HFFc6 (cell line): ENCODE measurements around the gene RUSC1. TPM values are rescaled to one million over a fixed set of nuclear protein-coding genes. Genes with fewer than 3 reads are reported as not detected.

Source experiments
- DNase-seq: peaks from one replicate; pipeline ENCODE4 v3.0.0-alpha.2; 2018
- H3K27ac Mint-ChIP-seq: 2 replicates; pipeline ENCODE4 v1.8.0; 2020; ENCODE audit warnings: mild to moderate bottlenecking, mixed read lengths
- H3K27me3 Mint-ChIP-seq: 2 replicates; pipeline ENCODE4 v1.8.0; 2021; ENCODE audit warnings: mild to moderate bottlenecking, moderate library complexity, mixed read lengths; ENCODE audit not compliant: insufficient read depth
- H3K36me3 Mint-ChIP-seq: 2 replicates; pipeline ENCODE4 v1.8.0; 2021; ENCODE audit warnings: low read depth, mixed read lengths
- H3K4me1 Mint-ChIP-seq: 2 replicates; pipeline ENCODE4 v1.8.0; 2020; ENCODE audit warnings: low read depth, mixed read lengths
- H3K4me3 Mint-ChIP-seq: 2 replicates; pipeline ENCODE4 v1.8.0; 2020; ENCODE audit warnings: mild to moderate bottlenecking, moderate library complexity, mixed read lengths
- H3K9me3 Mint-ChIP-seq: 2 replicates; pipeline ENCODE4 v1.8.0; 2020; ENCODE audit warnings: mild to moderate bottlenecking, mixed read lengths
- CTCF ChIP-seq: fragments of 200-600 bp; sonication (generic); IDR thresholded peaks from 2 replicates; pipeline ENCODE4 v1.5.0; 2021; ENCODE audit warnings: antibody characterized with exemption, mild to moderate bottlenecking
- total RNA-seq, 6 experiments: library from RNA; stranded (reverse); fragmentation: NEBNext Ultra II Directional; extraction: Animal tissue kit (Norgen Biotek cat#: 25700); gene quantifications; 2 replicates in 1 of 6; 3 replicates in 5 of 6; pipeline ENCODE4 v1.2.3, GENCODE V29; 2021

The RUSC1 gene
- total RNA-seq, 6 experiments from 2014 or later, result 26.6 to 36.0 (median 32.9) TPM

DNA sequence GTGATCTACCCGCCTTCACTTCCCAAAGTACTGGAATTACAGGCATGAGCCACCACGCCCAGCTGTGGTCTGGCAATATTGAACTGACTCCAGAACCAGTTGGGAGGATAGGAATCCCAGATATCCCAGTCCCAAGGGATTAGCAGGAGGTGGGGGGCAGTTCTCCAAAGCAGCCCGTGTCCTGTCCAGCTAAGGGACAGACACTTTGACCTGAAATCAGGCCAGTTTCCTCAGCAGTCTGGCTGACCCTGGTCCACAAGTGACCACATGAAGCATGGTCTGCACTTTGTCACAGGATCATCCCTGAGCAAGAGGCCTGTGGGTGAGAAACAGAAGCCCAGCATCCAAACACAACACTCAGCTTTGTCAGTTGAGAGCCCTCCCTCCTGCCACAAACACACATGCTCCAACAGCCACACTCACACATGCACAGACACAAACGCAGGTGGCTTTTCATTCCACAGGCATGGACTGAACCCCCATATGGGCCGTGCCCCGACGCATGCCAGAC, 14.8 kb upstream of the RUSC1 start:
- Mint-ChIP-seq H3K27me3 (peaks cover 10% of the 10 kb centered on the region), H3K9me3 (no peaks in the 10 kb centered on the region), H3K27ac (no peak overlapping the region), H3K4me3 (no peak overlapping the region), H3K4me1 (peaks cover 24% of the 10 kb centered on the region), H3K36me3 (no peaks in the 10 kb centered on the region)
- no peak for DNase-seq
- TF ChIP-seq CTCF, result no peak

DNA sequence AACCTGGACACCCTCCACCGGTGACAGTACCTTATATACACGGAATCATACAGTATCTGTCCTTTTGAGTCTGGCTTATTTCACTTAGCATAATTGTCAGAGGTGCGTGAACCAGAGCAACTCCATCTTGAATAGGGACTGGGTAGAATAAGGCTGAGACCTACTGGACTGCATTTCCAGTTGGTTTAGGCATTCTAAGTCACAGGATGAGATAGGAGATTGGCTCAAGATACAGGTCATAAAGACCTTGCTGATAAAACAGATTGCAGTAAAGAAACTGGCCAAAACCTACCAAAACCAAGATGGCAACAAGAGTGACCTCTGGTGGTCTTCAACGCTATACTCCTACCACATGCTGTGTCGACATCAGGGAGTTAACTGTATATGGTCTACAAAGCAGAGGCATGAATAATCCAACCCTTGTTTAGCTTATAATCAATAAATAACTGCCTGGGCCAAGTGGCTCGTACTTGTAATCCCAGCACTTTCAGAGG, 13.4 kb upstream of the RUSC1 start:
- Mint-ChIP-seq H3K4me1 (peaks cover 24% of the 10 kb centered on the region), H3K9me3 (no peaks in the 10 kb centered on the region), H3K27ac (peak overlapping the region; percentile 59; the same call in 1 of the 2 replicates), H3K36me3 (0 out of 2 replicates have a peak, but pooled peaks cover 4% of the 10 kb centered on the region), H3K4me3 (no peak overlapping the region), H3K27me3 (peaks cover 10% of the 10 kb centered on the region)
- peak; percentile 68; the same call in 1 of the 2 replicates for TF ChIP-seq CTCF
- peak; percentile 42 for DNase-seq

- Mint-ChIP-seq H3K4me1 (peaks cover 31% of the 10 kb centered on the region), H3K27ac (peak within 1 kb of the TSS; percentile 95)
These were observed 11.9 kb upstream of the RUSC1 start, which contains the start of gene FDPS for GRCh38 chr1:155308493-155309422. Gene FDPS (plus strand): TSS chr1:155308866. CDS start chr1:155309790, 924 bp downstream.

GRCh38 chr1:155309423-155310021, 11.2 kb upstream of the RUSC1 start:
- H3K4me1 Mint-ChIP-seq, result peaks cover 31% of the 10 kb centered on the region
- peak overlapping the region; percentile 99 for H3K4me3 Mint-ChIP-seq
- peaks cover 9% of the 10 kb centered on the region for H3K27me3 Mint-ChIP-seq
- H3K36me3 Mint-ChIP-seq, result 0 out of 2 replicates have a peak, but pooled peaks cover 4% of the 10 kb centered on the region
- peak overlapping the region; percentile 95 for H3K27ac Mint-ChIP-seq
- DNase-seq, result no peak
- TF ChIP-seq CTCF, result no peak
- H3K9me3 Mint-ChIP-seq, result no peaks in the 10 kb centered on the region

More at GRCh38 chr1:155308493-155309422, 11.9 kb upstream of the RUSC1 start, which contains the start of gene FDPS:
- Mint-ChIP-seq H3K9me3 (no peaks in the 10 kb centered on the region), H3K27me3 (peaks cover 10% of the 10 kb centered on the region), H3K36me3 (0 out of 2 replicates have a peak, but pooled peaks cover 4% of the 10 kb centered on the region), H3K4me3 (peak within 1 kb of the TSS; percentile 99)
- TF ChIP-seq CTCF, result peak; percentile 27; the same call in 1 of the 2 replicates
- peak; percentile 99 for DNase-seq

DNA sequence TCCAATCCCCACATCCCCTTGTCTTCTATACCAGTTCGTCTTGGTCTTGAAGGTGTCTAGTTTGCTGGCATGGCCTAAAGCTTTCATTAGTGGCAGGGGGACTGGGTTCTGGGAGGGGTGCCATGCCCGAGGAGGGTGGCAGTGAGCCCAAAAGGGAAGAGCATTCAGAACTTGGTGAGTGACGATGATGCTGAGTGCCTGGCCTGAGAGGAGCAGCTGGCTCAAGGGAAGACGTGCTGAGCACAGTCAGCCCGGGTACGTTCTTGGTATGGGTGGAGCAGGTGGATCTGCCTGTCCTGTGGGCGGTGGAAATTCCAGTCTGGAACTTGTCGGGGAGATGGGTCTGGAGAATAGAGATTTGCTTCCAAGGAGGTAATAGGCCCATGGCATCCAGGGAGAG, 7.4 kb upstream of the RUSC1 start:
- Mint-ChIP-seq H3K27ac (peak overlapping the region; percentile 32; the same call in 1 of the 2 replicates), H3K4me1 (peaks cover 22% of the 10 kb centered on the region), H3K9me3 (no peaks in the 10 kb centered on the region), H3K27me3 (peaks cover 1% of the 10 kb centered on the region), H3K36me3 (0 out of 2 replicates have a peak, but pooled peaks cover 4% of the 10 kb centered on the region), H3K4me3 (no peak overlapping the region; the same call in 1 of the 2 replicates)
- TF ChIP-seq CTCF, result no peak
- no peak for DNase-seq
